GM06990 (cell line): Measurements from ENCODE around the gene DNAJC5.
"Not testable (repeated sequence)": the region's sequence is repeated elsewhere in the genome, so short reads cannot be mapped to it uniquely, and the experiment has no call there.

Source experiments
- DNase-seq: peaks from one replicate; pipeline ENCODE4 v3.0.0-alpha.2; 2011; ENCODE audit not compliant: insufficient read length; ENCODE audit errors: extremely low read depth
- H3K27me3 ChIP-seq: replicated peaks from 2 replicates; pipeline ENCODE4 v1.6.0; 2011; ENCODE audit warnings: low read length; ENCODE audit not compliant: control insufficient read depth, insufficient read depth
- H3K36me3 ChIP-seq: 2 replicates; pipeline ENCODE4 v1.5.1; 2011; ENCODE audit warnings: low read length; ENCODE audit not compliant: control insufficient read depth, insufficient read depth
- H3K4me3 ChIP-seq: replicated peaks from 2 replicates; pipeline ENCODE4 v1.5.1; 2011; ENCODE audit warnings: low read depth, mild to moderate bottlenecking, control low read depth, low read length
- CTCF ChIP-seq: IDR thresholded peaks from 2 replicates; pipeline ENCODE4 v1.5.1; 2011; ENCODE audit warnings: low read length, control low read depth, mild to moderate bottlenecking, inconsistent platforms; ENCODE audit not compliant: insufficient read depth, poor library complexity, severe bottlenecking

Gene DNAJC5

GRCh38 chr20:63972312-63973159 is 77.6 kb downstream of the DNAJC5 start:
- DNase-seq: peak; percentile 3
- TF ChIP-seq CTCF: no peak
- H3K27me3 ChIP-seq: no peaks in the 10 kb centered on the region
- peaks cover 25% of the 10 kb centered on the region for H3K36me3 ChIP-seq
- H3K4me3 ChIP-seq: no peak overlapping the region

GRCh38 chr20:63973160-63973479 is 78.2 kb downstream of the DNAJC5 start:
- peaks cover 23% of the 10 kb centered on the region for H3K36me3 ChIP-seq
- no peak for DNase-seq
- H3K27me3 ChIP-seq: no peaks in the 10 kb centered on the region
- no peak for TF ChIP-seq CTCF
- no peak overlapping the region for H3K4me3 ChIP-seq

- Histone ChIP-seq H3K4me3 (no peak overlapping the region), H3K36me3 (peaks cover 23% of the 10 kb centered on the region), H3K27me3 (no peaks in the 10 kb centered on the region)
- peak; percentile 84 for DNase-seq
- peak; percentile 96 for TF ChIP-seq CTCF
These were observed 78.9 kb downstream of the DNAJC5 start for GRCh38 chr20:63973636-63974401.

GRCh38 chr20:63974402-63975200 is 79.7 kb downstream of the DNAJC5 start:
- no peak for TF ChIP-seq CTCF
- peaks cover 23% of the 10 kb centered on the region for H3K36me3 ChIP-seq
- H3K4me3 ChIP-seq: no peak overlapping the region
- DNase-seq: peak; percentile 9
- H3K27me3 ChIP-seq: no peaks in the 10 kb centered on the region

GRCh38 chr20:63976511-63976910 is 81.6 kb downstream of the DNAJC5 start:
- not testable (repeated sequence) for H3K4me3 ChIP-seq, H3K27me3 ChIP-seq, DNase-seq
- peaks cover 23% of the 10 kb centered on the region for H3K36me3 ChIP-seq
